Astrocyte (in vitro differentiated cells and primary cell): Measurements from ENCODE around the gene GRID2. TPM values are rescaled to one million over a fixed set of nuclear protein-coding genes. Genes with fewer than 3 reads are reported as not detected.

ENCODE experiments used
- DNase-seq: peaks from one replicate; pipeline ENCODE4 v3.0.0-alpha.2; 2010; ENCODE audit warnings: low read depth
- FAIRE-seq: peaks from 2 replicates; lab custom pipeline; 2011; peaks lifted over from hg19 to GRCh38; lab: Jason Lieb, UNC
- H2AFZ ChIP-seq: 2 replicates; pipeline ENCODE4 v1.6.0; 2012; ENCODE audit warnings: low read depth, low read length, inconsistent platforms
- H3K27ac ChIP-seq: 2 replicates; pipeline ENCODE4 v1.5.1; 2011; ENCODE audit warnings: low read depth, low read length, inconsistent platforms
- H3K27me3 ChIP-seq: 2 replicates; pipeline ENCODE4 v1.6.0; 2011; ENCODE audit warnings: low read length, inconsistent platforms; ENCODE audit not compliant: insufficient read depth
- H3K36me3 ChIP-seq: 2 replicates; pipeline ENCODE4 v1.5.1; 2011; ENCODE audit warnings: low read length, inconsistent platforms; ENCODE audit not compliant: insufficient read depth
- H3K4me1 ChIP-seq: 2 replicates; pipeline ENCODE4 v1.5.1; 2011; ENCODE audit warnings: low read length, inconsistent platforms; ENCODE audit not compliant: insufficient read depth
- H3K4me2 ChIP-seq: 2 replicates; pipeline ENCODE4 v1.6.0; 2012; ENCODE audit warnings: low read length, inconsistent platforms
- H3K4me3 ChIP-seq: 2 replicates; pipeline ENCODE4 v1.5.1; 2011; ENCODE audit warnings: low read depth, mild to moderate bottlenecking, low read length, inconsistent platforms; ENCODE audit not compliant: insufficient read depth
- H3K79me2 ChIP-seq: 2 replicates; pipeline ENCODE4 v1.6.0; 2012; ENCODE audit warnings: mild to moderate bottlenecking, low read length, inconsistent platforms; ENCODE audit not compliant: insufficient read depth
- H3K9ac ChIP-seq: 2 replicates; pipeline ENCODE4 v1.6.0; 2012; ENCODE audit warnings: mild to moderate bottlenecking, low read length, inconsistent platforms
- H3K9me3 ChIP-seq: 2 replicates; pipeline ENCODE4 v1.5.1; 2012; ENCODE audit warnings: low read depth, mild to moderate bottlenecking, low read length, inconsistent platforms; ENCODE audit not compliant: insufficient read depth
- H4K20me1 ChIP-seq: 2 replicates; pipeline ENCODE4 v1.6.0; 2012; ENCODE audit warnings: low read length, inconsistent platforms; ENCODE audit not compliant: insufficient read depth
- H3K27ac Mint-ChIP-seq: one replicate; pipeline ENCODE4 v1.8.0; 2021; ENCODE audit warnings: mild to moderate bottlenecking, mixed read lengths; ENCODE audit not compliant: unreplicated experiment
- H3K27me3 Mint-ChIP-seq: one replicate; pipeline ENCODE4 v1.8.0; 2021; ENCODE audit warnings: low read depth, mixed read lengths; ENCODE audit not compliant: unreplicated experiment
- H3K36me3 Mint-ChIP-seq: one replicate; pipeline ENCODE4 v1.8.0; 2021; ENCODE audit warnings: low read depth, mixed read lengths; ENCODE audit not compliant: unreplicated experiment
- H3K4me1 Mint-ChIP-seq: one replicate; pipeline ENCODE4 v1.8.0; 2021; ENCODE audit warnings: low read depth, mixed read lengths; ENCODE audit not compliant: unreplicated experiment
- H3K4me3 Mint-ChIP-seq: one replicate; pipeline ENCODE4 v1.8.0; 2021; ENCODE audit warnings: mild to moderate bottlenecking, moderate library complexity, mixed read lengths; ENCODE audit not compliant: unreplicated experiment
- H3K9me3 Mint-ChIP-seq: one replicate; pipeline ENCODE4 v1.8.0; 2021; ENCODE audit warnings: mild to moderate bottlenecking, mixed read lengths; ENCODE audit not compliant: unreplicated experiment
- CTCF ChIP-seq: IDR thresholded peaks from 2 replicates; pipeline ENCODE4 v1.5.1; 2011; ENCODE audit warnings: low read depth, mild to moderate bottlenecking, inconsistent platforms, low read length, moderate library complexity; ENCODE audit not compliant: insufficient read depth
- EZH2 ChIP-seq: IDR thresholded peaks from 2 replicates; pipeline ENCODE4 v1.6.1; 2012; ENCODE audit warnings: mild to moderate bottlenecking, low read length, inconsistent platforms; ENCODE audit not compliant: insufficient read depth
- total RNA-seq: library from RNA; stranded (reverse); gene quantifications from 2 replicates; pipeline ENCODE4 v1.2.1, GENCODE V29; 2021

Gene GRID2
- total RNA-seq, 1 donor from 2014 or later, result 0.14 TPM

- no peaks in the 10 kb centered on the region for H3K36me3 Mint-ChIP-seq
- H3K4me2 ChIP-seq, result no peak overlapping the region
- H3K9me3 ChIP-seq, result no peaks in the 10 kb centered on the region
- no peaks in the 10 kb centered on the region for H3K27me3 Mint-ChIP-seq
- H3K27ac ChIP-seq, result no peak overlapping the region
- FAIRE-seq (no peak), DNase-seq (no peak)
- no peaks in the 10 kb centered on the region for H4K20me1 ChIP-seq
- no peak overlapping the region for H3K4me3 ChIP-seq
- no peaks in the 10 kb centered on the region for H3K9me3 Mint-ChIP-seq
- H3K4me3 Mint-ChIP-seq, result no peak overlapping the region
- no peak overlapping the region for H2AFZ ChIP-seq
- TF ChIP-seq EZH2 (no peak), CTCF (no peak)
- no peaks in the 10 kb centered on the region for H3K4me1 Mint-ChIP-seq
- no peaks in the 10 kb centered on the region for H3K27me3 ChIP-seq
- no peak overlapping the region for H3K27ac Mint-ChIP-seq
- no peaks in the 10 kb centered on the region for H3K36me3 ChIP-seq
- H3K4me1 ChIP-seq, result no peaks in the 10 kb centered on the region
- H3K9ac ChIP-seq, result no peak overlapping the region
- H3K79me2 ChIP-seq, result no peaks in the 10 kb centered on the region
These were observed 456.7 kb downstream of the GRID2 start for GRCh38 chr4:92760433-92760832.

- Histone ChIP-seq H3K4me3 (no peak overlapping the region), H3K9me3 (no peaks in the 10 kb centered on the region), H3K27ac (no peak overlapping the region), H3K4me2 (no peak overlapping the region), H3K4me1 (no peaks in the 10 kb centered on the region), H3K36me3 (no peaks in the 10 kb centered on the region), H2AFZ (no peak overlapping the region), H3K79me2 (no peaks in the 10 kb centered on the region), H3K9ac (no peak overlapping the region), H3K27me3 (no peaks in the 10 kb centered on the region), H4K20me1 (no peaks in the 10 kb centered on the region)
- no peaks in the 10 kb centered on the region for H3K4me1 Mint-ChIP-seq
- no peaks in the 10 kb centered on the region for H3K36me3 Mint-ChIP-seq
- no peaks in the 10 kb centered on the region for H3K27me3 Mint-ChIP-seq
- no peak for FAIRE-seq
- no peaks in the 10 kb centered on the region for H3K9me3 Mint-ChIP-seq
- no peak overlapping the region for H3K4me3 Mint-ChIP-seq
- no peak overlapping the region for H3K27ac Mint-ChIP-seq
- DNase-seq, result no peak
- TF ChIP-seq CTCF (no peak), EZH2 (no peak)
These were observed 472.3 kb downstream of the GRID2 start for GRCh38 chr4:92776080-92776479.

GRCh38 chr4:92789741-92790140, 486.0 kb downstream of the GRID2 start:
- Histone ChIP-seq H3K4me2 (no peak overlapping the region), H3K36me3 (no peaks in the 10 kb centered on the region), H3K27ac (no peak overlapping the region), H4K20me1 (no peaks in the 10 kb centered on the region), H3K9me3 (no peaks in the 10 kb centered on the region), H2AFZ (no peak overlapping the region), H3K4me1 (no peaks in the 10 kb centered on the region), H3K27me3 (no peaks in the 10 kb centered on the region), H3K9ac (no peak overlapping the region), H3K4me3 (no peak overlapping the region), H3K79me2 (no peaks in the 10 kb centered on the region)
- H3K27ac Mint-ChIP-seq, result no peak overlapping the region
- FAIRE-seq (no peak), DNase-seq (no peak)
- no peaks in the 10 kb centered on the region for H3K36me3 Mint-ChIP-seq
- H3K9me3 Mint-ChIP-seq, result no peaks in the 10 kb centered on the region
- H3K4me1 Mint-ChIP-seq, result no peaks in the 10 kb centered on the region
- no peak overlapping the region for H3K4me3 Mint-ChIP-seq
- H3K27me3 Mint-ChIP-seq, result no peaks in the 10 kb centered on the region
- TF ChIP-seq EZH2, result no peak
